ENCODE results near the gene LRP2.

- TF ChIP-seq CTCF (IDR thresholded peaks at IDR 0.05; ENCODE audit: borderline replicate concordance, extremely low read depth, low read length, poor library complexity, severe bottlenecking) (no peak), EZH2 (IDR thresholded peaks at IDR 0.05; ENCODE audit: borderline replicate concordance, low read depth, low read length, severe bottlenecking) (no peak)
These were observed 17.4 kb downstream of the LRP2 start for GRCh38 chr2:169344736-169345485.

Data from DND-41 (cell line).